Muscle of leg (tissue), 11 donors: ENCODE data around the gene KCNN2. TPM values are rescaled to one million over a fixed set of nuclear protein-coding genes. Genes with fewer than 3 reads are reported as not detected.
A peak's percentile ranks its signal among the peaks of the same experiment; 100 is the strongest.

Experiments used
- DNase-seq: peaks from one replicate; pipeline ENCODE4 v3.0.0; 2013
- H3K27ac ChIP-seq: one replicate; pipeline ENCODE4 v1.5.1; 2013; ENCODE audit warnings: mild to moderate bottlenecking, low read length, control low read depth
- H3K27me3 ChIP-seq: one replicate; pipeline ENCODE4 v1.6.1; 2013; ENCODE audit warnings: low read length; ENCODE audit not compliant: control insufficient read depth, insufficient read depth
- H3K36me3 ChIP-seq: one replicate; pipeline ENCODE4 v1.6.1; 2013; ENCODE audit warnings: low read length; ENCODE audit not compliant: control insufficient read depth, insufficient read depth
- H3K4me1 ChIP-seq: one replicate; pipeline ENCODE4 v1.6.1; 2013; ENCODE audit warnings: low read length; ENCODE audit not compliant: control insufficient read depth, insufficient read depth
- H3K4me3 ChIP-seq: one replicate; pipeline ENCODE4 v1.5.1; 2013; ENCODE audit warnings: low read length, control low read depth
- H3K9me3 ChIP-seq: replicated peaks from 2 replicates; pipeline ENCODE4 v1.6.1; 2013; ENCODE audit warnings: low read depth, low read length; ENCODE audit not compliant: control insufficient read depth
- WGBS: methylation state at CpG from one replicate; pipeline ENCODE4 v1.1.5; 2013; ENCODE audit warnings: missing lambda C conversion rate; ENCODE audit not compliant: insufficient coverage; 5-methylcytosine and 5-hydroxymethylcytosine counted together
- polyA plus RNA-seq, 8 donors: library from polyadenylated mRNA; unstranded; fragments of 120-200 nt; gene quantifications; one replicate each; pipeline versions ENCODE4 v1.2.1 to v1.2.3, GENCODE V29; 2013; ENCODE audit warnings: inconsistent platforms in 1 of 8, low replicate concordance in 1 of 8; ENCODE audit not compliant: insufficient read length in 8 of 8, insufficient read depth in 1 of 8
- total RNA-seq: library from RNA; stranded (reverse); fragments of 120-200 nt; gene quantifications from one replicate; pipeline ENCODE4 v1.2.4, GENCODE V29; 2013

The KCNN2 gene
- total and polyA plus RNA-seq, 9 donors, result 4.7 to 11.9 (median 10.7) TPM

DNA sequence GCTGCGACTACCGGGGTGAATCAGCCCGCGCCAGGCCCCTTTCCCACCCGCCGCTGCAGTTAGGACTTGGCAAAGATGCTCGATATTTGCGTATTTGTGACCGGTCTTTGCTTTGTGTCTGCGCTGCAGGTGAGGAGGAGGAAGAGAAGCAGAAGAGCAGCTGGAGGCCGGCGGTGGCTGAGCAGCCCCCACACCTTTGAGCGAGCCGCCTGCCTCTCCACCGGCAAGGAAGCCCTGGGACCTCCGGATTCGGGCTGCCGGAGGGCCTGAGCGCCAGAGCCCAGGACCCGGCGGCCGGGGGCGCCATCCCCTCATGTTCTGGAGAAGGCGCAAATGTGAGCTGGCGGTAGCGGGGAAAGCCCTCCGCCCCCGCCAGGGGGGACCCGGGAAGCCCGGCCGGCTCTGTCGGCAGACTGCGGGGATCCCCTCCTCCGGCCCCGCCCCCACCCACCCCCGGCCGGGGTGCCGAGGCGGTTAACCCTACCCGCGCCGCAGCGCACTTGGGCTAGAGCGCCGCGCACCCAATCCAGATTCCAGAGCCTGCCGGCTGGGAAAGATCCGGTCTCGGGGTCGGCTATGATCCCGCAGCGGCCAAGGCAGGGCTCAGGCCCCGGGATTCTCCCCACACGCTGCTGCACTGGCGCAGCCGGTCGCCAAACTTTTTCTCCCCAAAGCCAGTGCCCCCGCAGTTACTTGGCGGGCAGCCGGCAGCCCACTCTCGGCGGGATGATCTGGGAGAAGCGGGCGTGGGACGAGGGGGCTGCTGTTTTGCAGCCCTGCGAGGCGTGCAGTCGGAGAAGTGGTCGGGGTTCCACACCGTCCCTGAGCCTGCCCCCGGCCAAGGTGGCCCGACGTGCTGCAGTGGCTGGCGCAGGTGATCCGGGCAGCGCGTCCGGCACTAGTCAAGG lies 800 bp upstream of the KCNN2 start:
- WGBS, result under 1% methylated on average over 67 of the region's 78 CpGs
- Histone ChIP-seq H3K27ac (peak overlapping the region; percentile 1), H3K4me1 (peaks cover 24% of the 10 kb centered on the region), H3K4me3 (peak overlapping the region; percentile 56), H3K27me3 (peaks cover 44% of the 10 kb centered on the region), H3K36me3 (no peaks in the 10 kb centered on the region), H3K9me3 (no peaks in the 10 kb centered on the region)
- DNase-seq, result peak; percentile 71

DNA sequence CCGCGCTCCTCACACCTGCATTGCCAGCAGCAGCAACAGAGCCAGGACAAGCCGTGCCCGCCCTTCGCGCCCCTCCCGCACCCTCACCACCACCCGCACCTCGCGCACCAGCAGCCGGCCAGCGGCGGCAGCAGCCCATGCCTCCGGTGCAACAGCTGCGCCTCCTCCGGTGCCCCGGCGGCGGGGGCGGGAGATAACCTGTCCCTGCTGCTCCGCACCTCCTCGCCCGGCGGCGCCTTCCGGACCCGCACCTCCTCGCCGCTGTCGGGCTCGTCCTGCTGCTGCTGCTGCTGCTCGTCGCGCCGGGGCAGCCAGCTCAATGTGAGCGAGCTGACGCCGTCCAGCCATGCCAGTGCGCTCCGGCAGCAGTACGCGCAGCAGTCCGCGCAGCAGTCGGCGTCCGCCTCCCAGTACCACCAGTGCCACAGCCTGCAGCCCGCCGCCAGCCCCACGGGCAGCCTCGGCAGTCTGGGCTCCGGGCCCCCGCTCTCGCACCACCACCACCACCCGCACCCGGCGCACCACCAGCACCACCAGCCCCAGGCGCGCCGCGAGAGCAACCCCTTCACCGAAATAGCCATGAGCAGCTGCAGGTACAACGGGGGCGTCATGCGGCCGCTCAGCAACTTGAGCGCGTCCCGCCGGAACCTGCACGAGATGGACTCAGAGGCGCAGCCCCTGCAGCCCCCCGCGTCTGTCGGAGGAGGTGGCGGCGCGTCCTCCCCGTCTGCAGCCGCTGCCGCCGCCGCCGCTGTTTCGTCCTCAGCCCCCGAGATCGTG lies 517 bp downstream of the KCNN2 start:
- Histone ChIP-seq H3K4me1 (peaks cover 24% of the 10 kb centered on the region), H3K27me3 (peaks cover 44% of the 10 kb centered on the region), H3K36me3 (no peaks in the 10 kb centered on the region), H3K27ac (no peak overlapping the region), H3K9me3 (no peaks in the 10 kb centered on the region), H3K4me3 (peak overlapping the region; percentile 56)
- WGBS, result under 1% methylated on average over 82 of the region's 87 CpGs
- peak; percentile 23 for DNase-seq

DNA sequence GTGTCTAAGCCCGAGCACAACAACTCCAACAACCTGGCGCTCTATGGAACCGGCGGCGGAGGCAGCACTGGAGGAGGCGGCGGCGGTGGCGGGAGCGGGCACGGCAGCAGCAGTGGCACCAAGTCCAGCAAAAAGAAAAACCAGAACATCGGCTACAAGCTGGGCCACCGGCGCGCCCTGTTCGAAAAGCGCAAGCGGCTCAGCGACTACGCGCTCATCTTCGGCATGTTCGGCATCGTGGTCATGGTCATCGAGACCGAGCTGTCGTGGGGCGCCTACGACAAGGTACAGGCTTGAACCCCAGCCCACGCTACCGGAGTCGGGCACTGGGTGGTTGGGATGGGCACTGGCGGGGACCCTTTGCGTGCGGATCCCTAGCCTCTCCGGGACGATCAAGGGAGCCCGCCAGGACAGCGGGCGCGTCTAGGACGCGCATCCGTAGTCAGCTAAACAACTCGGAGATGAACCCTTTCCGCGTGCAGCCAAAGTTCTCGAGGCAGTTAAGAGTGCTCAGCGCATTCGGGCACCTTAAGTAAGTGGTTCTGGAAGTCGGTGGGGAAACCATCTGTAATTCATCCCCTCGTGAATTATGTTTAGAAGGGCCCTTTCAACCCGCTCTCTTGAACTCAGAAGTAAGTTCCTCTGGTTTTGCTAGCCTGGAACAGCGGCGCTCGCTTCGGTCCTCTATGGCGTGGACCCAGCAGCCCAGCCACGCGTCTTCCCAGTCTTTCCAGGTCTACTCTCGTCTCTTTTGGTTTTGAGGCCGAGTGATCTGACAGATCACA lies 1.3 kb downstream of the KCNN2 start:
- H3K27me3 ChIP-seq, result peaks cover 44% of the 10 kb centered on the region
- no peaks in the 10 kb centered on the region for H3K9me3 ChIP-seq
- H3K36me3 ChIP-seq, result no peaks in the 10 kb centered on the region
- H3K4me1 ChIP-seq, result peaks cover 24% of the 10 kb centered on the region
- peak; percentile 17 for DNase-seq
- H3K27ac ChIP-seq, result no peak overlapping the region
- WGBS, result under 1% methylated on average over 56 of the region's 62 CpGs
- H3K4me3 ChIP-seq, result peak overlapping the region; percentile 56

DNA sequence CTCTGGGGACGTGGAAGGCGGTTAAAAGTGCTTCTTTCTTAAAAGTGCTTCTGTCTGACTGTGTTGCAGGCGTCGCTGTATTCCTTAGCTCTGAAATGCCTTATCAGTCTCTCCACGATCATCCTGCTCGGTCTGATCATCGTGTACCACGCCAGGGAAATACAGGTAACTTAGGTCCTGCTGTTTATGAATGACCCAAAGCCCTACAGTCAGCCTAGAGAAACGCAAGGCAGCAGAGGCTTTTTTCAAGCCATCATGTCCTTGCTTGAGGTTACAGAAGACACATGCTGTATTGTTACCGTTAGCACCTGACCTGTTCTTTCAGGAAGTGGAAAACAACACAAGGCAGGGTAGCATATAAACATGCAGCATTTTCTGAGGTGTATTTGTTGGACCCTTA lies 2.0 kb downstream of the KCNN2 start:
- no peak overlapping the region for H3K27ac ChIP-seq
- peaks cover 44% of the 10 kb centered on the region for H3K27me3 ChIP-seq
- DNase-seq, result no peak
- H3K36me3 ChIP-seq, result no peaks in the 10 kb centered on the region
- peaks cover 24% of the 10 kb centered on the region for H3K4me1 ChIP-seq
- H3K9me3 ChIP-seq, result no peaks in the 10 kb centered on the region
- H3K4me3 ChIP-seq, result no peak overlapping the region
- WGBS, result 9% methylated on average over 9 of the region's 10 CpGs

DNA sequence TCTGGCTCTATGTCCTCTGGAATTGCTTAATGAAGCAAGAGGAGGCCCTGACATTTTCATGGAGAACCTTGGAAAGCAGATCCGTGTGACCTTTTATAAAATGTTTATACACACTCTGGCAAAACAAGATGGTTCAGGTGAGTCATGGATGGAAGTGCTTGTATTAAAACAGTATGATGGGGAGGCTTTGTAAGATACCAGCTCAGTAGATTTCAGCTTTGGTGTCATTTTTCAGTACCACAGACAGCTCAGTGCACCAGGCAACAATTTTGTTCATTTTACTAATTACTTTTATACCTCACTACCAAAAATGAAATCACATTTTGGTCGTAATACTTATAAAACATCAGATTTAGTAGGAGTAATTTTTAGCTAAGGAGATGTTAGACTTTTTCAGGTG lies 5.2 kb downstream of the KCNN2 start:
- peak; percentile 13 for DNase-seq
- peaks cover 11% of the 10 kb centered on the region for H3K4me1 ChIP-seq
- H3K36me3 ChIP-seq, result no peaks in the 10 kb centered on the region
- no CpG with 5 or more reads among the region's 2 CpGs for WGBS
- H3K27me3 ChIP-seq, result peaks cover 24% of the 10 kb centered on the region
- no peak overlapping the region for H3K4me3 ChIP-seq
- H3K9me3 ChIP-seq, result no peaks in the 10 kb centered on the region
- H3K27ac ChIP-seq, result no peak overlapping the region

DNA sequence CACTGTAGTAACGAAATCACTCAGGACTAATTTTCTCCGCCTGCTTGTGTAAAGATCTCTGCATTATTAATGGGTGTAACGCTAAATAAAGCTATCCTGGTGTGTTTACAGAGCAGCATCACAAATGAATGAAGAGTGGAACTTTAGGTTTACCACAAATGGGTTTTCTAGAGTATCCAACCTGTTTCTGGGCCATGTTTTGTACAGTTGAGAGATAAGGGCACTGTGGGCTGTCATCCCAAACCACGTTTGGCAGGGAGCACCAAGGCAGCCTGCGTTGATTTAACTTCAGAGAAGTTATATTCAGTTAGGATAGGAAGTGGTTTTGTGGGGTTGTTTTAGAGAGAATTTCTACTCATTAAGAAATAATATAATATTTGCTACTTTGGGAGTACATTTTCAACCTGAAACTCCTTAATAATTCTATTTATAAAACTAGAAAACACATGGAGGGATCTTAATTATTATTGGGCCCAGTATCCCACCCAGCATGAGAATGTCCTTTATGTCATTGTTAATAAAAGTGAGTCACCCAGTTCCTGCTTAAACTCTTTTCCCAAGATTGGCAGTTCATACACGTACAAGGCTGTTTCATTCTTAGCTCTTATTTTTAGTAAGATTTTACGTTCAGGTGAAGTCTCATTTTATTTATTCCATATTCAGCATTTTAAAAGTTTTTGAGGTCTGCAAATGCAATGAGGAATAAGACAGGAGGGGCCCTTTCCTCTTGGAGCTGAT lies 8.0 kb downstream of the KCNN2 start:
- Histone ChIP-seq H3K36me3 (no peaks in the 10 kb centered on the region), H3K27ac (no peak overlapping the region)
- WGBS, result 96% methylated on average over 3 of the region's 7 CpGs

DNA sequence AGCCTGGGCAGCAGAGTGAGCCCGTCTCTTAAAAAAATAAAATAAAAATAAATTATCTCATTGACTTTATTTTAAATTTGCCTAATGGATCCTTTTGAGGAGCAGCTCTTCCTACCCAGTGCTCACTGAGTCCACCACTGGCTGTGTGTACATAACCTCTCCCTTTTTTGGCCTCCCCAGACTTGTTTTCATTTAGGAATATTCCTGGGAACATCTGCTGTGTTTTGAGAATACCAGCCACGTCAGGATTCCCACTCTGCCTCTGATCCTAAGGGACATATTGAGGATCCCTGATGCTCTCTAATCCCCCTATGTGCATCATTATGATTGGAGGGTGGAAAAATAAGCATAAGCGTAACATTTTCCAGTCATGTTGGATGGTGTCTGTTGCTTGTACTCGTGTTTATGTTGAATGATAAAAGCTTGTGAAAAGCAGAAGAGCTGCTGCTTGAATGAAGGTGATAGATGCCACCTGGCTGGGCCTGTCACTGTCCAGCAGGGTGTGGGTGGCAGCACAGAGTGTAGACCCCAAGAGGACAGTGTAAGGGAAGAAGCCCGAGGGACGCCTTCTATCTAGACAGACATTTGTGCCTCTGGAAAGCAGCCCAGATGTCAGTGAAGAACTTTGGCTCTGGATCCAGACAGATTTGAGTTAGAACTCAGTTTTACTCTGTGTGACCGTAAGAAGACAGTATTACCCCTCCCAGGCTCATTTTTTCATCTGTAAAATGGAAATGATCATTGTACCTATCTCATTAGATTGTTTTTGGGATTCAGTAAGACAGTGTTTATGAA lies 15.4 kb downstream of the KCNN2 start:
- H3K27me3 ChIP-seq, result no peaks in the 10 kb centered on the region
- no peaks in the 10 kb centered on the region for H3K9me3 ChIP-seq
- H3K4me3 ChIP-seq, result no peak overlapping the region
- peaks cover 2% of the 10 kb centered on the region for H3K4me1 ChIP-seq
- WGBS, result 71% methylated on average over 3 of the region's 7 CpGs
- DNase-seq, result peak; percentile 5
- no peak overlapping the region for H3K27ac ChIP-seq
- H3K36me3 ChIP-seq, result no peaks in the 10 kb centered on the region

More for the DNA sequence above, 8.0 kb downstream of the KCNN2 start:
- Histone ChIP-seq H3K27me3 (peaks cover 2% of the 10 kb centered on the region), H3K9me3 (no peaks in the 10 kb centered on the region), H3K4me3 (no peak overlapping the region), H3K4me1 (no peaks in the 10 kb centered on the region)
- DNase-seq, result no peak

DNA sequence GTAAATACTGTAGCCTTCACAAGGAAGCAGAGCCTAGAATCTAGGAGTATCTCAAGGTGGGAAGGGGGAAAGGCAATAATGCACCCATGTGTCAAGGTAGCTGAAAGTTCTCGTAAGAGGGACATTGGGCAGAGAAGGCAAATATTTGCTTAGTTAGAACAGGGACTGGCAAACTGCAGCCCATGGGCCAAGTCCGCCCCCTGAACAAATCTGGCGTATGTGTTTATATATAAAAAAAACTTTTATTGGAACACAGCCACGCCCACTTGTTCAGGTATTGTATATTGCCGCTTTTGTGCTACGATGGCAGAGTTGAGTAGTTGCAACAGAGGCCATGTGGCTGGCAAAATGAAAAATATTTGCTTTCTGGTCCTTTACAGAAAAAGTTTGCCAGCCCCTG lies 16.1 kb downstream of the KCNN2 start:
- Histone ChIP-seq H3K27me3 (no peaks in the 10 kb centered on the region), H3K9me3 (no peaks in the 10 kb centered on the region), H3K4me3 (no peak overlapping the region), H3K36me3 (no peaks in the 10 kb centered on the region), H3K4me1 (peaks cover 2% of the 10 kb centered on the region), H3K27ac (no peak overlapping the region)
- 77% methylated on average over 4 of the region's 6 CpGs for WGBS
- DNase-seq, result no peak

DNA sequence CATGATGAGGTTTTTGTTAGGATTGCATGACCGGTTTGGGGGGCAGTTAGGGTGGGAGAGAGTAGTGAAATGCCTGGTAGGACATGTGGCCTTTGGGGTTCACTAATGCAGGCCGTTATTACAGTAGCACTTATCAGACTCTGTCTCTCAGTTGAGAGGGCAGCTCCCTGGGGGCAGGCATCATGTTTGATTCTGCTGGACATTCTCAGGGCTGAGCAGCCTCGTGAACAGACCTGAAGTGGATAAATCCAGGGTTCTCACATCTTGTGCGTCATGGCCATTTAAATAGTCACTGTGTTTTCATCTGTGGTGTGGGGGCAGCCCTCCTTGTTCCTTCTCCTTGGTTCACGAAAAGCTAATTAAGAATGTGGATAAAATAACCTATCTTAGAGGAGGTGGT lies 18.9 kb downstream of the KCNN2 start:
- H3K9me3 ChIP-seq, result no peaks in the 10 kb centered on the region
- H3K4me1 ChIP-seq, result peaks cover 2% of the 10 kb centered on the region
- no peaks in the 10 kb centered on the region for H3K27me3 ChIP-seq
- no peaks in the 10 kb centered on the region for H3K36me3 ChIP-seq
- no peak for DNase-seq
- no peak overlapping the region for H3K27ac ChIP-seq
- no peak overlapping the region for H3K4me3 ChIP-seq
- 67% methylated on average over 1 of the region's 5 CpGs for WGBS
